K562 (cell line): ENCODE data around the gene FCHO2. TPM values are rescaled to one million over a fixed set of nuclear protein-coding genes. Genes with fewer than 3 reads are reported as not detected.

Source experiments
- ATAC-seq: fragments of 200-7000 bp; cut with Tn5 transposase; 3 replicates; pipeline ENCODE4 v1.9.1; 2020; ENCODE audit warnings: moderate library complexity
- BruUV-seq: library from RNA; stranded (reverse); fragments of 400-500 nt; replicated peaks from 2 replicates; lab custom pipeline; 2021; lab: Mats Ljungman, UMichigan
- CTCF ChIA-PET: fragments of 300-600 bp; formaldehyde crosslinking; extraction: SDS; loops from one replicate; lab custom pipeline; 2021; ENCODE audit warnings: low intra/inter-chr PET ratio; lab: Yijun Ruan, JAX
- POLR2A ChIA-PET: fragments of 300-600, 350-650 bp; sonication (Branson Sonifier 250); formaldehyde crosslinking; extraction: SDS; loops from one replicate; lab custom pipeline; 2021; ENCODE audit warnings: antibody characterized with exemption, inconsistent platforms; lab: Yijun Ruan, JAX
- DNase-seq, 4 experiments: peaks; one replicate each; pipeline versions ENCODE4 v3.0.0 to v3.0.0-alpha.2; 2011 to 2018; ENCODE audit warnings: low spot score in 3 of 4, mixed read lengths in 3 of 4; ENCODE audit errors: extremely low read depth in 1 of 4
- FAIRE-seq: peaks from 2 replicates; lab custom pipeline; 2011; peaks lifted over from hg19 to GRCh38; lab: Jason Lieb, UNC
- H2AFZ ChIP-seq: 2 replicates; pipeline ENCODE4 v1.6.0; 2011; ENCODE audit warnings: low read depth, low read length, control low read depth, inconsistent platforms
- H3K27ac ChIP-seq: fragments of 200-600 bp; 3 replicates; pipeline ENCODE4 v1.8.0; 2011; ENCODE audit warnings: low read depth, mild to moderate bottlenecking, control low read depth, inconsistent platforms, low read length, moderate library complexity, mixed read lengths; ENCODE audit errors: extremely low read depth
- H3K27me3 ChIP-seq, 2 experiments: fragments of 300-600 bp in 1 of 2; 2 replicates in 1 of 2; 3 replicates in 1 of 2; pipeline versions ENCODE4 v1.6.0 to v1.8.0; 2011; ENCODE audit warnings: inconsistent platforms in 2 of 2, low read length in 2 of 2, mild to moderate bottlenecking in 1 of 2, mixed read lengths in 1 of 2, moderate library complexity in 1 of 2; ENCODE audit not compliant: control insufficient read depth in 2 of 2, insufficient read depth in 2 of 2
- H3K36me3 ChIP-seq: fragments of 300-600 bp; 3 replicates; pipeline ENCODE4 v1.8.0; 2011; ENCODE audit warnings: mild to moderate bottlenecking, low read length, inconsistent platforms; ENCODE audit not compliant: control insufficient read depth, insufficient read depth
- H3K4me1 ChIP-seq, 2 experiments: fragments of 200-600 bp in 1 of 2; replicated peaks in 1 of 2; 2 replicates in 1 of 2; 3 replicates in 1 of 2; pipeline versions ENCODE4 v1.5.1 to v1.8.0; 2011; ENCODE audit warnings: inconsistent platforms in 2 of 2, low read length in 2 of 2, mild to moderate bottlenecking in 1 of 2, mixed read lengths in 1 of 2, moderate library complexity in 1 of 2; ENCODE audit not compliant: control insufficient read depth in 2 of 2, insufficient read depth in 2 of 2
- H3K4me2 ChIP-seq: 2 replicates; pipeline ENCODE4 v1.6.1; 2011; ENCODE audit warnings: low read length, control low read depth, inconsistent platforms, mixed read lengths; ENCODE audit not compliant: insufficient read depth
- H3K4me3 ChIP-seq: fragments of 200-600 bp; sonication (generic), shearing (Covaris generic); 2 replicates; pipeline ENCODE4 v1.5.1; 2016; ENCODE audit warnings: control low read depth, inconsistent platforms
- H3K79me2 ChIP-seq: fragments of 200-600 bp; 3 replicates; pipeline ENCODE4 v1.8.0; 2011; ENCODE audit warnings: low read length, inconsistent platforms; ENCODE audit not compliant: control insufficient read depth, insufficient read depth
- H3K9ac ChIP-seq, 2 experiments: 2 replicates each; pipeline versions ENCODE4 v1.6.0 to v1.6.1; 2011; ENCODE audit warnings: low read depth in 2 of 2, low read length in 2 of 2, control low read depth in 1 of 2, inconsistent platforms in 1 of 2, mild to moderate bottlenecking in 1 of 2, mixed read lengths in 1 of 2; ENCODE audit not compliant: insufficient read depth in 1 of 2
- H3K9me1 ChIP-seq: one replicate; pipeline ENCODE4 v1.6.0; 2011; ENCODE audit warnings: inconsistent platforms, mild to moderate bottlenecking, low read length, moderate library complexity; ENCODE audit not compliant: control insufficient read depth, insufficient read depth
- H3K9me3 ChIP-seq: replicated peaks from 2 replicates; pipeline ENCODE4 v1.5.1; 2011; ENCODE audit warnings: low read depth, low read length, inconsistent platforms; ENCODE audit not compliant: control insufficient read depth, insufficient read depth
- H4K20me1 ChIP-seq: replicated peaks from 2 replicates; pipeline ENCODE4 v1.6.1; 2011; ENCODE audit warnings: low read length, inconsistent platforms, mixed read lengths; ENCODE audit not compliant: control insufficient read depth, insufficient read depth
- HDGF ChIP-seq: fragments of 450-650 bp; IDR thresholded peaks from 2 replicates; pipeline ENCODE4 v1.6.1; 2016
- HLTF ChIP-seq: fragments of 450-650 bp; IDR thresholded peaks from 2 replicates; pipeline ENCODE4 v1.6.1; 2016
- HMG20A ChIP-seq: fragments of 450-650 bp; formaldehyde crosslinking; conservative IDR thresholded peaks from 2 replicates; pipeline ENCODE4 v1.4.0; 2020; ENCODE audit warnings: mild to moderate bottlenecking, mixed read lengths
- KAT7 ChIP-seq: sonication (generic); formaldehyde crosslinking; IDR thresholded peaks from 2 replicates; pipeline ENCODE4 v1.8.0; 2022; ENCODE audit warnings: missing genetic modification reagents, mild to moderate bottlenecking, borderline replicate concordance
- MAFF ChIP-seq: IDR thresholded peaks from 2 replicates; pipeline ENCODE4 v1.6.1; 2012; ENCODE audit warnings: low read length, improper control_type of control experiment
- RAD21 ChIP-seq, 2 experiments: fragments of 250-450 bp in 1 of 2; fragments of 450-650 bp in 1 of 2; sonication (Bioruptor Pico) in 1 of 2; formaldehyde crosslinking in 1 of 2; IDR thresholded peaks in 1 of 2; conservative IDR thresholded peaks in 1 of 2; 2 replicates each; pipeline versions ENCODE4 v1.4.0 to v1.8.0; 2020 to 2022; ENCODE audit warnings: mild to moderate bottlenecking in 2 of 2, moderate library complexity in 1 of 2
- SLC30A9 ChIP-seq: fragments of 250-450 bp; sonication (Bioruptor Pico); IDR thresholded peaks from 2 replicates; pipeline ENCODE4 v1.8.0; 2022; ENCODE audit warnings: mild to moderate bottlenecking, moderate library complexity
- ZFP36 ChIP-seq: fragments of 150-350 bp; IDR thresholded peaks from 2 replicates; pipeline ENCODE4 v1.6.1; 2018; ENCODE audit warnings: low read length, low read depth; ENCODE audit not compliant: partially characterized antibody
- ZNF780A ChIP-seq: fragments of 250-450 bp; sonication (Bioruptor Pico); IDR thresholded peaks from 2 replicates; pipeline ENCODE4 v1.5.0; 2021; ENCODE audit warnings: mild to moderate bottlenecking
- ZNF785 ChIP-seq: fragments of 250-450 bp; sonication (Bioruptor Pico); IDR thresholded peaks from 2 replicates; pipeline ENCODE4 v1.4.0; 2020; ENCODE audit warnings: mild to moderate bottlenecking
- WGBS: fragments of 100-300 bp; shearing (Covaris generic); methylation state at CpG from one replicate; pipeline ENCODE4 v1.1.6; 2016; ENCODE audit warnings: low coverage, mixed read lengths; ENCODE audit not compliant: insufficient coverage; ENCODE audit errors: missing lambda C conversion rate; 5-methylcytosine and 5-hydroxymethylcytosine counted together
- in situ Hi-C: fragments of 300-500 bp; cut with MboI; formaldehyde crosslinking; loops from 4 replicates; pipeline ENCODE4 v1.15.0; 2018; ENCODE audit warnings: inconsistent platforms, mixed read lengths
- intact Hi-C: fragments of 100-400 bp; cut with micrococcal nuclease; formaldehyde crosslinking; loops from 2 replicates; pipeline ENCODE4 v1.14.2; 2022
- polyA plus RNA-seq, 8 experiments: library from polyadenylated mRNA; depleted of rRNA in 4 of 8; stranded (reverse) in 5 of 8; unstranded in 3 of 8; fragments of >200 nt; fragmentation: Nextera tagmentation in 2 of 8; fragmentation: Illumina TruSeq in 1 of 8; extraction: Ambion mirVana in 2 of 8; extraction: Trizol in 1 of 8; gene quantifications; 2 replicates each; pipeline versions ENCODE4 v1.2.1 to v1.2.3, GENCODE V29; 2011 to 2014; ENCODE audit warnings: inconsistent platforms in 1 of 8, missing spikeins in 1 of 8
- total RNA-seq, 7 experiments: library from RNA; depleted of rRNA in 6 of 7; stranded (reverse); fragments of >200 nt in 6 of 7; fragmentation: Illumina TruSeq in 2 of 7; extraction: Trizol in 2 of 7; gene quantifications; 2 replicates each; pipeline versions ENCODE4 v1.2.1 to v1.2.3, GENCODE V29; 2011 to 2021; ENCODE audit warnings: low replicate concordance in 1 of 7
- TF ChIP-seq, protein P1 (sequence below): fragments of 200-800 bp; sonication (Bioruptor generic); IDR thresholded peaks from 2 replicates; pipeline ENCODE4 v1.6.1; 2017; ENCODE audit warnings: missing genetic modification characterization, missing compliant biosample characterization
- TF ChIP-seq, protein P2 (sequence below): fragments of 450-650 bp; IDR thresholded peaks from 2 replicates; pipeline ENCODE4 v1.6.1; 2016; ENCODE audit warnings: low read depth, mild to moderate bottlenecking, moderate library complexity
- TF ChIP-seq, protein P3 (sequence below), 2 experiments: fragments of 450-650 bp; conservative IDR thresholded peaks; 2 replicates each; pipeline ENCODE4 v1.6.1; 2017; ENCODE audit warnings: mild to moderate bottlenecking in 2 of 2, moderate library complexity in 2 of 2
- TF ChIP-seq, protein P4 (sequence below): fragments of 250-450 bp; sonication (Bioruptor Pico); IDR thresholded peaks from 2 replicates; pipeline ENCODE4 v1.4.0; 2020; ENCODE audit warnings: mild to moderate bottlenecking, moderate library complexity

FCHO2 gene
- total and polyA plus RNA-seq, 9 of the 15 experiments (the other 6 are each of a cell fraction or from before 2014, with no cell fraction given), result 4.4 to 13.4 (median 8.3) TPM

DNA sequence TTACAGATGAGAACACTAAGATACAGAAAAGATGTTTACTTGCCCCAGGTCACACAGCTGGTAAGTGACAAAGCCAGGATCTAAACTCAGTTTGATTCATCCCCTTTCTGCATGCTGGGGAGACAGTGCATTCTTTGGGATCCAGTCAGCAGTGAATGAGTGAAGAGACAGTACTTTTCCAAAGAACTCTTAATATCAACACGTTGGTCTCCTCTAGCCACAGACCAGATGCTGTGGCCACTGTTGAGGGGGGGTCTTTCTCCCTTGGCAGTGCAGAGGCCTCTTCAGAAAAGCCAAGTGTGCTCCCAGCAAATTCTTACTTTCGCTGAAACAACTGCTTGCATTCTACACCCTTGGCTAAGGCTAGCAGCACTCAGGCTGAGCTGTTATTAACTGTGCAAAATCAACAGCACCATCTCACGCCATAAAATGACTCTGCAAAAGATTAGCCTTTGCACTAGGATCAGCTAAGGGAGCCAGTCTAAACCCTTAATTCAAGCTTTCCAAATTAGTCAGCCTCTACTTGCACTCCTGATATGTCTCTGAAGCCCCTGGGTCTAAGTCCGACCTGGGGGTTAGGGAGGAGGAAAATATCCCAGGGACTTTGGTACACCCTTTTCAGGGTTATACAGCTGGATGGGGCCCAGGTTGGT, 159.7 kb downstream of the FCHO2 start (continued):
- TF ChIP-seq RAD21 (CRISPR knock-in tag; conservative IDR thresholded peaks at IDR 0.05 in 1 of 2, IDR thresholded peaks at IDR 0.05 in 1 of 2) (peak in 1 of 2 experiments; percentile 34; a peak in 2 of 4 replicates), KAT7 (CRISPR knock-in tag) (no peak)

DNA sequence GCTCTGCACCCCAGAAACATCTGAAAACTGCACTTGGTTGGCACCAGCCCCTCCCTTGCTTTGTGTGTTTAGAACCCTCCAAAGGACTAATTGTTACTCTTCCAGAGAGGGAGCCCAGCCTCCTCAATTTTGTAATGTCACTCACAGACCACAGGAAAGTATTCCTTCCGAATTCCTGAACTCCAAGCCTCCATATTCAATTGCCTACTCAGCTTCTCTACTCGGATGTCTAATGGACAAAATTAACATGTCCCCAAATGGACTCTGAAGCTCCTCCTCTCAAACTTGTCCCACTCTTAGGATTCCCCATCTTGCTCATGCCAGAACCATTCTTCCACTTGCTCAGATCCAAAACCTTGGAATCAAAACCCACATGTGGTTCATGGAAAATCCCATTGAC, 160.7 kb downstream of the FCHO2 start:
- CTCF ChIA-PET, result no interaction called here
- FAIRE-seq, result no peak
- TF ChIP-seq, protein P1, sequence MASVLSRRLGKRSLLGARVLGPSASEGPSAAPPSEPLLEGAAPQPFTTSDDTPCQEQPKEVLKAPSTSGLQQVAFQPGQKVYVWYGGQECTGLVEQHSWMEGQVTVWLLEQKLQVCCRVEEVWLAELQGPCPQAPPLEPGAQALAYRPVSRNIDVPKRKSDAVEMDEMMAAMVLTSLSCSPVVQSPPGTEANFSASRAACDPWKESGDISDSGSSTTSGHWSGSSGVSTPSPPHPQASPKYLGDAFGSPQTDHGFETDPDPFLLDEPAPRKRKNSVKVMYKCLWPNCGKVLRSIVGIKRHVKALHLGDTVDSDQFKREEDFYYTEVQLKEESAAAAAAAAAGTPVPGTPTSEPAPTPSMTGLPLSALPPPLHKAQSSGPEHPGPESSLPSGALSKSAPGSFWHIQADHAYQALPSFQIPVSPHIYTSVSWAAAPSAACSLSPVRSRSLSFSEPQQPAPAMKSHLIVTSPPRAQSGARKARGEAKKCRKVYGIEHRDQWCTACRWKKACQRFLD (CRISPR knock-in tag), result no peak
- TF ChIP-seq, protein P2, sequence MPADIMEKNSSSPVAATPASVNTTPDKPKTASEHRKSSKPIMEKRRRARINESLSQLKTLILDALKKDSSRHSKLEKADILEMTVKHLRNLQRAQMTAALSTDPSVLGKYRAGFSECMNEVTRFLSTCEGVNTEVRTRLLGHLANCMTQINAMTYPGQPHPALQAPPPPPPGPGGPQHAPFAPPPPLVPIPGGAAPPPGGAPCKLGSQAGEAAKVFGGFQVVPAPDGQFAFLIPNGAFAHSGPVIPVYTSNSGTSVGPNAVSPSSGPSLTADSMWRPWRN, result no peak
- TF ChIP-seq HLTF (no peak), ZNF780A (no peak), ZNF785 (no peak), HMG20A (CRISPR knock-in tag) (no peak), SLC30A9 (CRISPR knock-in tag) (no peak), MAFF (no peak), HDGF (no peak), ZFP36 (no peak)
- TF ChIP-seq, protein P3, sequence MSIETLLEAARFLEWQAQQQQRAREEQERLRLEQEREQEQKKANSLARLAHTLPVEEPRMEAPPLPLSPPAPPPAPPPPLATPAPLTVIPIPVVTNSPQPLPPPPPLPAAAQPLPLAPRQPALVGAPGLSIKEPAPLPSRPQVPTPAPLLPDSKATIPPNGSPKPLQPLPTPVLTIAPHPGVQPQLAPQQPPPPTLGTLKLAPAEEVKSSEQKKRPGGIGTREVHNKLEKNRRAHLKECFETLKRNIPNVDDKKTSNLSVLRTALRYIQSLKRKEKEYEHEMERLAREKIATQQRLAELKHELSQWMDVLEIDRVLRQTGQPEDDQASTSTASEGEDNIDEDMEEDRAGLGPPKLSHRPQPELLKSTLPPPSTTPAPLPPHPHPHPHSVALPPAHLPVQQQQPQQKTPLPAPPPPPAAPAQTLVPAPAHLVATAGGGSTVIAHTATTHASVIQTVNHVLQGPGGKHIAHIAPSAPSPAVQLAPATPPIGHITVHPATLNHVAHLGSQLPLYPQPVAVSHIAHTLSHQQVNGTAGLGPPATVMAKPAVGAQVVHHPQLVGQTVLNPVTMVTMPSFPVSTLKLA (conservative IDR thresholded peaks at IDR 0.05), result no peak
- TF ChIP-seq, protein P4, sequence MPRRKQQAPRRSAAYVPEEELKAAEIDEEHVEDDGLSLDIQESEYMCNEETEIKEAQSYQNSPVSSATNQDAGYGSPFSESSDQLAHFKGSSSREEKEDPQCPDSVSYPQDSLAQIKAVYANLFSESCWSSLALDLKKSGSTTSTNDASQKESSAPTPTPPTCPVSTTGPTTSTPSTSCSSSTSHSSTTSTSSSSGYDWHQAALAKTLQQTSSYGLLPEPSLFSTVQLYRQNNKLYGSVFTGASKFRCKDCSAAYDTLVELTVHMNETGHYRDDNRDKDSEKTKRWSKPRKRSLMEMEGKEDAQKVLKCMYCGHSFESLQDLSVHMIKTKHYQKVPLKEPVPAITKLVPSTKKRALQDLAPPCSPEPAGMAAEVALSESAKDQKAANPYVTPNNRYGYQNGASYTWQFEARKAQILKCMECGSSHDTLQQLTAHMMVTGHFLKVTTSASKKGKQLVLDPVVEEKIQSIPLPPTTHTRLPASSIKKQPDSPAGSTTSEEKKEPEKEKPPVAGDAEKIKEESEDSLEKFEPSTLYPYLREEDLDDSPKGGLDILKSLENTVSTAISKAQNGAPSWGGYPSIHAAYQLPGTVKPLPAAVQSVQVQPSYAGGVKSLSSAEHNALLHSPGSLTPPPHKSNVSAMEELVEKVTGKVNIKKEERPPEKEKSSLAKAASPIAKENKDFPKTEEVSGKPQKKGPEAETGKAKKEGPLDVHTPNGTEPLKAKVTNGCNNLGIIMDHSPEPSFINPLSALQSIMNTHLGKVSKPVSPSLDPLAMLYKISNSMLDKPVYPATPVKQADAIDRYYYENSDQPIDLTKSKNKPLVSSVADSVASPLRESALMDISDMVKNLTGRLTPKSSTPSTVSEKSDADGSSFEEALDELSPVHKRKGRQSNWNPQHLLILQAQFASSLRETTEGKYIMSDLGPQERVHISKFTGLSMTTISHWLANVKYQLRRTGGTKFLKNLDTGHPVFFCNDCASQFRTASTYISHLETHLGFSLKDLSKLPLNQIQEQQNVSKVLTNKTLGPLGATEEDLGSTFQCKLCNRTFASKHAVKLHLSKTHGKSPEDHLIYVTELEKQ, result no peak

More for the DNA sequence above, 160.7 kb downstream of the FCHO2 start:
- Histone ChIP-seq H3K27me3 (peaks cover 20 to 43% of the 10 kb centered on the region in 2 experiments; a peak in 3 of 5 replicates), H3K9ac (no peak overlapping the region), H3K4me2 (no peak overlapping the region), H3K36me3 (no peaks in the 10 kb centered on the region), H3K4me1 (peaks cover 0 to 13% of the 10 kb centered on the region in 2 experiments; a peak in 1 of 5 replicates), H3K9me3 (no peaks in the 10 kb centered on the region), H3K4me3 (no peak overlapping the region), H3K79me2 (no peaks in the 10 kb centered on the region), H3K9me1 (no peaks in the 10 kb centered on the region), H2AFZ (no peak overlapping the region), H3K27ac (no peak overlapping the region), H4K20me1 (no peaks in the 10 kb centered on the region)
- intact Hi-C loops (no loop called here), in situ Hi-C loops (no loop called here)
- POLR2A ChIA-PET, result interaction anchor here (1.2 to 2.4 kb wide), 2 partner anchors 14 to 16 kb away, joined by 3 to 7 read pairs; no protein-coding TSS in a partner anchor
- BruUV-seq, result no TSS peak
- ATAC-seq (no peak), DNase-seq (no peak)
- WGBS, result 0% methylated on average over 2 of the region's 2 CpGs
